Hematopoietic multipotent progenitor cell treated with erythropoietin and hydrocortisone succinate and interleukin-3 and kit ligand, for 4 days (in vitro differentiated cells): ENCODE measurements around the gene ARMC2.
"Not testable (repeated sequence)": the region's sequence is repeated elsewhere in the genome, so short reads cannot be mapped to it uniquely, and the experiment has no call there.

Experiments used
- DNase-seq: peaks from one replicate; pipeline ENCODE4 v3.0.0-alpha.2; 2015

ARMC2 gene

DNA sequence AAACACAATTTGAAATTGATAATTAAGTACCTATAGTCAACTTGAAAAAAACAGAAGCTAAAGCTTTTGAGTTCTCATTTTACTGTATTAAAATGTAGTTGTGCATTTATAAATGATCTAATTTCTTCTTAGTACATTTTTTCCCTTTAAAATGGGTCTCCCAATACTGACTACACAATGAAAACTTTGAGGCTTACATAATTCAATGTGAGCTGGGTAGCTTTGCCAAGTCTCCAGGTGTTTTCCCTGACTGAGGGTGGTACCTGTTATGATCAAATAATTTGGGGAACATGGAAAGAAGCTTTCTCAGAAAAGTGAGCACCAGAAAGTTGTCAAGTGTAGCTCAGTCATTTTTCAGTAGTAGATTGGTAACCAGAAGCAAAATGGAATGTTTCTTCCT is 74.3 kb downstream of the ARMC2 start:
- DNase-seq = no peak

GRCh38 chr6:108927927-108928326 is 79.7 kb downstream of the ARMC2 start:
- no peak for DNase-seq

DNA sequence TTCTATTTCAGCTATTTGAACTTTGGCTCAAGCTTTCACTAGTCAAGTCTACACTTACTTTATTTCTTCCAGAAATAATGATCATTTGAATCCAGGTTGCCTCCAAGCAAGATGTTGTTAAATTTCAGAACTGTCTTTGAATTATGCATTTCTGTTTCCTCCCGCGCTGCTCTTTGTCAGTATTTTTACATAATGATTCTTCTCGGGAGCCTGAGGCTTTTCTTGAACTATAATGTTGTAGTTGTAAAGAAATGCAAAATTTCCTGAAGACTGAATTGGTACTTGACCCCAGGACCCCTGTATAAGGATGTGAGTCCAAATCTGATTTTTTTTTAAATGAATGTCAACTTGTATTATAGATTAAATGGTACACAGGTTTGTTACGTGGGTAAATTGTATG is 80.4 kb downstream of the ARMC2 start:
- no peak for DNase-seq

- DNase-seq = not testable (repeated sequence)
Observed at GRCh38 chr6:108931090-108931489, 82.9 kb downstream of the ARMC2 start.

DNA sequence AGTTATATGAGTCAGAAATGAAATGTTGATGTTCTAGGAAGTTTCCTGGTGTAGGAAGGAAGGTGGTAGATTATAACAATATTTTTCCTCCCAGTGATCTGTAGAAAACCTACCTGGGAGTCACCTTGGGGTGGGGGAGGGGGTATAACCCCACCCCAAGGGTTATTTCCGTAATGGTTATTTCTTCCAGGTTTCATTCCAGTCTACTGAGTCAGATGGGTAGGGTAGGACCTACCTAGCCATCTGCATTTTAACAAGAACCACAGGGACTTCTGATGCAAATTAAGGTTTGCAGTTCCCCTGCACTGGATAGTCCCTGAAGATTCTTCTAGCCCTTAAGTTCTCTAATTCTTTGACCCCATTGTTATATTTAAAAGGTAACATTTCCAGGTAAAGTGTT is 88.9 kb downstream of the ARMC2 start:
- DNase-seq = no peak

GRCh38 chr6:108940741-108941140 is 92.5 kb downstream of the ARMC2 start:
- no peak for DNase-seq

DNA sequence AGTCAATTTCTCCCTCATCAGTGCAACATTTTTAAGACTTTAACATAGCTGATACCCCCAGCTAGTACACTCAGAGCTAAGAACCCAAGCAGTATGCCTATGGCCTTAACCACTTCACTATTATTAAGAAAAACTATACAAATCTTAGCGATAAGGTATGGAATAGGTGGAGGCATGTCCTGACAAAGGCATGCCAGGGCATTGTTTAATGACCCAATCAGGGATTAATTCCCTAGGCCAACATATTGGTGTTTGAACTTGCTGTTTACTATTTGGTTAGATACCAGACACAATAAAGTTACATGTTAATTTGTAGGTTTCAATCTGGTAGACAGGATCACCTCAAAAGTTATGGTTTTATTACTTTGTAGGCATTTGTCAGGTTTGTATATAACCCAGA is 93.1 kb downstream of the ARMC2 start:
- no peak for DNase-seq

- DNase-seq = no peak
Observed at GRCh38 chr6:108941859-108942258, 93.6 kb downstream of the ARMC2 start.

GRCh38 chr6:108942556-108943492 is 94.6 kb downstream of the ARMC2 start:
- DNase-seq = peak; percentile 38

- DNase-seq = peak; percentile 24
Observed at GRCh38 chr6:108944071-108944470, 95.8 kb downstream of the ARMC2 start.

- no peak for DNase-seq
Observed at GRCh38 chr6:108944707-108945680, 96.8 kb downstream of the ARMC2 start.

GRCh38 chr6:108945681-108946159 is 97.5 kb downstream of the ARMC2 start:
- DNase-seq = no peak

DNA sequence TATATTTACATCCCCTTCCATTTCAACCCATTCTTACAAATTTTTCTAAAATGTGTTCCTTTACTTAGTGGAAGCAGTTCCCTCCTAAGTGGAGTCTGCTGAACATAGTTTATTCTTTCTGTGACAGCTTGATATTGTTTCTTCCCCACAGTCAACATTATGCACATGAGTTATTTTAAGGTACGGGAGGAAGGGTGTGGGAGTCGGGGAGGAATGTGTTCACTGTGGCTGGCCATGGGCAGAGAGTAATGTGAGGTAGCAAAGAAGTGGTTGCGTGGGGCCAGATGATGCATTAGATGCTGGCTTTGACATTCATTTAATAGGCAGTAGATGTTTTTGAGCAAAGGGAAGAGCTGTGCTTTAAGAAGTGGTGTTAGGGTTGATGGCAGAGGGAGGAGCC is 98.5 kb downstream of the ARMC2 start:
- peak; percentile 19 for DNase-seq

GRCh38 chr6:108947114-108947854 is 99.1 kb downstream of the ARMC2 start:
- peak; percentile 44 for DNase-seq

DNA sequence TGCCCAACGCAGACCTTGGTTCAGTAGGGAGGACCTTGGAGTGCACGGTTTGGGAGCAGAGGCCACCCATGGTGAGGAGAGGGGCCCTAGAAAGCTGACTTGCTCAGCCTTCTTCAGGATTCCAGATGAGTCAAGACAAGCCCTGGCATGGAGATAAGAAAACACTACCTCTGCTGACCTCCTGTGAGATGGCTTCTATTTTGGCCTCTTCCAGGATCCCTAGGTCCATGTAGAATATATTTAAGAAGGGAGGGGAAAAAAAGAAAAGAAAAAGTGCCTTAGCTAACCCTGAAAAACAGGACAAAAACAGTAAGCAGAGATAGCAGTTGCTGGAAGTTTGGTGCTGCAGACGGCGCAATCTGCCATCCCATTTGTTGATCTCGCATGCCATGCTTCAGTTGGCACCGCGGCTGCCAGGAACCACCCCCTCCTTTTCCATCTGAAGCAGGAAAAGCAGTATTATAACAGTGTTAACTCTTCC is 100.0 kb downstream of the ARMC2 start:
- peak; percentile 37 for DNase-seq

GRCh38 chr6:108951351-108951953 is 103.2 kb downstream of the ARMC2 start:
- no peak for DNase-seq

DNA sequence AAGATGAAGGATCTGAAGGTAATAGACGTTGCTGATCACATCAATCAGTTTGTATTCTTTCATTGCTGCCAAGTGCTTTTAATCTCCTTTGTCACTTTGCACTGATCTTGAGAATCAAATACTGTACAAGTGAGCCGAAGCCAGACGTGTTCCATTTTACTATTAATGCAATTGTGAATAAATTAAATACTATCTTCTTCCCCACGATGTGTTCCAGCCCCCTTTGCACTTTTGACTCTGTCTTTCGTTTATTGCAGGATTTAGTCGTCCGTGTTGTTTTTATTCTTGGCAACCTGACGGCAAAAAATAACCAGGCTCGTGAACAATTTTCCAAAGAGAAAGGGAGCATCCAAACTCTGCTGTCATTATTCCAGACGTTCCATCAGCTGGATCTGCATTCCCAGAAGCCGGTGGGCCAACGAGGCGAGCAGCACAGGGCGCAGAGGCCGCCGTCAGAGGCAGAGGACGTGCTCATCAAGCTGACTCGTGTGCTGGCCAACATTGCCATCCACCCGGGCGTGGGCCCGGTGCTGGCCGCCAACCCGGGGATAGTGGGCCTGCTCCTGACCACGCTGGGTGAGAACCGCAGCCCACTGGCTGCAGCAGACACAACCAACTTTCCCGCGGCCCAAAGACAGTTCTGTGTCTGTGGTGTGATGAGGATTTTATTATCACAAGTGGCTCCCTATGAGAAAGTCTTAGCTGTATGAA is 104.7 kb downstream of the ARMC2 start:
- no peak for DNase-seq

DNA sequence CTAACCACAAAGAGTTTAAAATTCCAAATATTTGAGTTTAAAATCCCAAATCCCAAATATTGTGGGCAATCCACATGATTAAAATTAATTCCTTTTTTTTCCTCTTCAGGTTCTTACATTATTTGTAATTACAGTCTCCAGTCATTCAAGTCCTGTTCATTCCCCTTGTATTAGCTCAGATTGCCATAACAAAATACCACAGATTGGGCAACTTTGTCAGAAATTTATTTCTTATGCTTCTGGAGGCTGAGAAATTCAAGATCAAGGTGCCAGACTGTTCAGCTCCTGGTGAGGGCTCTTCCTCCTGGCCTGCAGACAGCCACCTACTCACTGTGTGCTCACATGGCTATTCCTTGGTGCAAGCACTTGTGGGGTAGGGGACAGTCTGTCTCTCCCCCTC is 105.5 kb downstream of the ARMC2 start:
- no peak for DNase-seq

DNA sequence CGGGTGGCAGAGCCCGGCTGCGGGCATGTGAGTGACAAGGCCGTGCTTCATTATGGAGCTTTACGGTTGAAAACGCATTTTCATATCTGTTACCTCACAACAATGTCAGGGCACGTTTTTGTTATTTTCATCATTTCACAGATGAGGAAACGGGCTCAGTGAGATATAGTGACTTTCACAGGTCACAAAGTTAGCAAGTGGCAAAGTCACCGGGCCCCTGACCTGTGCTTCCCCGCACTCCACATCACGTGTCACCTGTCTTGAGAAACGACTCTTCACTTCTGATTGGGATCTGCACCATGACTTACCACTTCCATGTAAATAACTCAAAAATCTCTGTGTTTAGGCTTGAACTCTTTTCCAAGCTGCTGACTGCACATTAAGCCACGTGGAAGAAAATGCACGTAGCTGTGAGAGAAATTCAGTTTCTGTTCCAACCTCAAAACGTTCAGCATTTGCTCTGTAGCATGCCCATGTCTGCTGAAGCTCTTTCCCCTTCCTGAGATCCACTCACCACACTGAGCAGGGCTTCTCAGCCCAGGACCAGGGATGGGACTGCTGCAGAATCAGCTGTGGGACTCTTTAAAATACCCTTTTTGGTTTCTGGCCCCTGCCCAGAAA is 107.2 kb downstream of the ARMC2 start:
- no peak for DNase-seq

GRCh38 chr6:108957221-108957620 is 109.0 kb downstream of the ARMC2 start:
- DNase-seq = no peak
